GM23248 (cell line): Measurements from ENCODE around the gene NUP210.

Experiments
- EZH2 ChIP-seq: fragments of 200-600 bp; sonication (generic); IDR thresholded peaks from 2 replicates; pipeline ENCODE4 v1.6.1; 2018; ENCODE audit warnings: antibody characterized with exemption, mild to moderate bottlenecking; ENCODE audit not compliant: insufficient read depth, poor library complexity, severe bottlenecking
- EZH2phosphoT487 ChIP-seq: fragments of 200-600 bp; sonication (generic); IDR thresholded peaks from 2 replicates; pipeline ENCODE4 v1.6.1; 2018; ENCODE audit warnings: antibody characterized with exemption, moderate library complexity, mild to moderate bottlenecking, low read depth; ENCODE audit not compliant: insufficient read depth

DNA sequence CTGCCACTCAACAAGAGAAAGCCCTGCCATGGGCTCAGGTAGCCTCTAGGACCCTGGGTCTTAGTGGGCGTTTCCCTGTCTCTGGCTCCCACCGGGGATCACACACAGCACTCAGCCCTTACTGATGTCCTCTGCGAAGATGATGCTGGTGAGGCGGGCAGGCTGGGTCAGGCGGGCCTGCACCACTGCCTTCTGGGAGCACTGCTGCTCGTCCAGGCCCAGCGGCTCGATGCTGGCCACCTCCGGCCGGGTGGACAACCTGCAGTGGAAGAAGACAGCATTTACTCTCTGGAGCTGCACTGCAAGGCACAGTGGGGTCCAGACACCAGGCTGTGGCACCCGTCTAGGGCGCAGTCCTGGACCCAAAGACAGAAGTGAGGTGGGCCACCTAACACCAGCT, 20.5 kb downstream of the NUP210 start:
- TF ChIP-seq EZH2 (no peak), EZH2phosphoT487 (no peak)
